GM21381 (cell line): ENCODE results near the gene SLC22A15.
A peak's percentile ranks its signal among the peaks of the same experiment; 100 is the strongest.

Experiments
- ATAC-seq: cut with Tn5 transposase; IDR thresholded peaks from one replicate; pipeline ENCODE4 v1.9.1; 2021; ENCODE audit warnings: mild to moderate bottlenecking, moderate library complexity; ENCODE audit not compliant: unreplicated experiment

The SLC22A15 gene

GRCh38 chr1:116099379-116099778 is 123.1 kb downstream of the SLC22A15 start:
- no peak for ATAC-seq

- no peak for ATAC-seq
These were observed 123.6 kb downstream of the SLC22A15 start for GRCh38 chr1:116099919-116100318.

GRCh38 chr1:116104667-116105066 is 128.4 kb downstream of the SLC22A15 start:
- ATAC-seq = no peak

GRCh38 chr1:116105996-116106395 is 129.7 kb downstream of the SLC22A15 start:
- ATAC-seq = no peak

GRCh38 chr1:116106646-116107045 is 130.3 kb downstream of the SLC22A15 start:
- ATAC-seq = no peak

- ATAC-seq = no peak
These were observed 131.1 kb downstream of the SLC22A15 start for GRCh38 chr1:116107371-116107770.

GRCh38 chr1:116110567-116111523 is 134.5 kb downstream of the SLC22A15 start, which contains the start of gene MAB21L3:
Gene MAB21L3, plus strand, starts transcription at chr1:116111399. Its CDS starts 1,217 bp downstream, at chr1:116112616.
- peak; percentile 53 for ATAC-seq

GRCh38 chr1:116111524-116112021 is 135.3 kb downstream of the SLC22A15 start:
- ATAC-seq = no peak

GRCh38 chr1:116112388-116113140 is 136.3 kb downstream of the SLC22A15 start:
- ATAC-seq = no peak

GRCh38 chr1:116113615-116114014 is 137.3 kb downstream of the SLC22A15 start:
- ATAC-seq = no peak

- no peak for ATAC-seq
These were observed 139.4 kb downstream of the SLC22A15 start for GRCh38 chr1:116115476-116116439.

GRCh38 chr1:116118471-116118870 is 142.2 kb downstream of the SLC22A15 start:
- no peak for ATAC-seq
